Adrenal gland (tissue), 5 donors: Measurements from ENCODE around the gene PLEKHA5.

Experiments used
- POLR2A ChIP-seq, 2 donors: fragments of 450-650 bp; IDR thresholded peaks; one replicate each; pipeline ENCODE4 v1.6.1; 2017; ENCODE audit warnings: antibody characterized with exemption in 2 of 2, mild to moderate bottlenecking in 2 of 2, moderate library complexity in 1 of 2
- TF ChIP-seq, protein P1 (sequence below), 6 experiments: fragments of 450-650 bp in 4 of 6; fragments of 200-600 bp in 2 of 6; sonication (generic) in 1 of 6; IDR thresholded peaks; 1 replicate in 5 of 6; 2 replicates in 1 of 6; pipeline versions ENCODE4 v1.5.1 to v1.8.0; 2016 to 2021; ENCODE audit warnings: antibody characterized with exemption in 6 of 6, mild to moderate bottlenecking in 2 of 6, moderate library complexity in 1 of 6
- donor health status: DM: no; HTN: no; CAD: no.

DNA sequence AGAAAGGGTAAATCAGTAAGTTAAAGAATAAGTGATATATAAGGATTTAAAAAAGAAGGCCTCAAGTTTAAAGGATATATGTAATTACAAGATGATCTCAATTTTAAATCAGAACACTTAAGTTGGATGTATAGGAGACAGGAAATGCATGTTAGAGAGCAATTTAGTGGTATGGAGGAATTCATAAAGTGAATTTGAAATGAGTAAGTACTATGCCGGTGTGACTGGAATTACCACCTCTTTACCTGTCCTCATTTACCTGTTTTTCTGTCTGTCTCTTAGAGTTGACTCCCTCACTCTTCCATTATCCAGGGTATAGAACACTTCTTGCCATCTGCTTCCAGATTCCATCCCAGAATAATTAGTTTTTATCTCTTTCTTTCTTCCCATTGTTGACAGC is 73.5 kb downstream of the PLEKHA5 start:
- TF ChIP-seq, protein P1, sequence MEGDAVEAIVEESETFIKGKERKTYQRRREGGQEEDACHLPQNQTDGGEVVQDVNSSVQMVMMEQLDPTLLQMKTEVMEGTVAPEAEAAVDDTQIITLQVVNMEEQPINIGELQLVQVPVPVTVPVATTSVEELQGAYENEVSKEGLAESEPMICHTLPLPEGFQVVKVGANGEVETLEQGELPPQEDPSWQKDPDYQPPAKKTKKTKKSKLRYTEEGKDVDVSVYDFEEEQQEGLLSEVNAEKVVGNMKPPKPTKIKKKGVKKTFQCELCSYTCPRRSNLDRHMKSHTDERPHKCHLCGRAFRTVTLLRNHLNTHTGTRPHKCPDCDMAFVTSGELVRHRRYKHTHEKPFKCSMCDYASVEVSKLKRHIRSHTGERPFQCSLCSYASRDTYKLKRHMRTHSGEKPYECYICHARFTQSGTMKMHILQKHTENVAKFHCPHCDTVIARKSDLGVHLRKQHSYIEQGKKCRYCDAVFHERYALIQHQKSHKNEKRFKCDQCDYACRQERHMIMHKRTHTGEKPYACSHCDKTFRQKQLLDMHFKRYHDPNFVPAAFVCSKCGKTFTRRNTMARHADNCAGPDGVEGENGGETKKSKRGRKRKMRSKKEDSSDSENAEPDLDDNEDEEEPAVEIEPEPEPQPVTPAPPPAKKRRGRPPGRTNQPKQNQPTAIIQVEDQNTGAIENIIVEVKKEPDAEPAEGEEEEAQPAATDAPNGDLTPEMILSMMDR (IDR thresholded peaks at IDR 0.05), result no peak
- TF ChIP-seq POLR2A (IDR thresholded peaks at IDR 0.05), result no peak
